Measurements from ENCODE around the gene HDDC3.
"Not testable (repeated sequence)": the region's sequence is repeated elsewhere in the genome, so short reads cannot be mapped to it uniquely, and the experiment has no call there.

HDDC3 gene

DNA sequence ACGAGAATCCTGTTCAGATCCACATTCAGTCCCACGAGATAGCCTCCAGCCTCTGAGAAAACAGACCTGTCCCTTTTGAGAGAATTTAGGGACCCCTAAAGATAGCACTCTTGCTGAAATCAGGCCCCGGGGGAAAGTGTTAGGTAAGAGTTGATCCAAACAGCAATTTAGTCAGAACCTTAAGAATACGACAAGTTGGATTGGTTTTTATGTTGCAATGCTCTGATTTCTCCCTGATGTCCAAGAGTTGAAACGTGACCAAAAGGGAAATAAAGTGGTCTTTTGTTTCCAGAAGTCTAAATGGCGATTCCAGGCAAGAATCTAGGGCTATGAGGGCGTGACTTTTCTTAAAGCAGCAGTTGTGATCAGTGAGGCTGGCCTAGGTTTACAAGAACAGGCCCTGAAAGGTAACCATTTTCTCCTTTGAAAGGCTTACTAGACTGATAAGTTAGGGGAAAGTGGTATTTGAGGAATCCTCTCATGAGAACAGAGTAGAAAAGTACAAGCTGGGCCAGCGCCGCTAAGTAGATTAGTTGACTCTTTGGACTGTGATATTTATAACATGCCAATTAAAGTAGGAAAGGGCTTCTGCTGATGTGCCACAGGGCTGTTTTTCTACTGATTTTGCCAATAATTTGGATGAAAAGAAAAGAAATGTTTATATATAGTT lies 24.4 kb downstream of the HDDC3 start:
- DNase-seq = no peak

DNA sequence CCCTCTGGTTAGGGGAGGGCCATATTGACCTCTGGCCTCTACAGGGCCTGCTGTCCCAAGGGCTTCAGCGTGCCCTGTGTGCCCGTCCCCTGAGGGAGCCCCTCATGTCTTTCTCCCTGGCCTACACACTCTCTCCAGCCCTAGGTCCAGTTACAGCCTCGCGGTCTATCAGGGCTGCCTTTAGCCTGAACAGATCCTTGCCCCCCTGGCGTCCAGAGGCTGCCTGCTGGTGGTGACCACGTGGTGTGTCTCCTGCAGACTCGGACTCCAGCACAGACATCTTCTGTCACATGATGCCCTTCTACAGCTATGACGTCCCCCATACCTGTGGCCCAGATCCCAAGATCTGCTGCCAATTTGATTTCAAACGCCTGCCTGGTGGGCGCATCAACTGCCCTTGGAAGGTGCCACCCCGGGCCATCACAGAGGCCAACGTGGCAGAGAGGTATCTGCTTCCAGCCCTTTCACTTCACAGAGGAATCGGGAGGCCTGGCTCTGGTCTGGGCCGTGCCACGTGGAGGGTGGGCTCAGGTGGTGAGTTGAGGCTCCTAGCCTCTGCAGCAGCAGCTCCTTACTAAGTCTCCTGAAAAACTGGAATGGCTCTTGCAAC lies 25.2 kb downstream of the HDDC3 start:
- DNase-seq = no peak

DNA sequence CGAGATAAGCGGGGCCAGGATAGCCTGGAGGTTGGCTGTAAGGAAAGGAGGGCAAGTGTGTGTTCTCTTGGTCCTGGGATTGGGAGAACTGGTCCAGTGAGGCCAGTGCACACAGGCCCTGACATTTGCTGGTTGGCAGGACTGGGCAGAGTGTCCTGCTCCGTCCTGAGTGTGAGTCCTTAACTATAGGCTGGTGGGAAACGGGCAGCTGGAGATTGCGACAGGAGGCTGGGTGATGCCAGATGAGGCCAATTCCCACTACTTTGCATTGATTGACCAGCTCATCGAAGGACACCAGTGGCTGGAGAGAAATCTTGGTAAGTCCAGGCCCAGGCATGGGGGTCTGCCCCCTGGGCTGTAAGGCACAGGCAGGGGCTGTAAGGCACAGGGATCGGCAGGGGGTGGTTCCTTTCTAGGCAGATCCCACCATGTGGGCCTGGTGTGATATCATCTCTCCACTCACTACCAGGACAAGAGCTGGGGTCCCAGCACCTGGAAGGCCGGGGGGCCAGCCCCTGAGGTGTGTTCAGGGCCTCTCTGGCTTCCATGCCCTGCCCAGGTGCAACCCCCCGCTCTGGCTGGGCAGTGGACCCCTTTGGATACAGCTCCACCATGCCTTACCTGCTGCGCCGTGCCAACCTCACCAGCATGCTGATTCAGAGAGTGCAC lies 26.0 kb downstream of the HDDC3 start:
- DNase-seq = no peak

DNA sequence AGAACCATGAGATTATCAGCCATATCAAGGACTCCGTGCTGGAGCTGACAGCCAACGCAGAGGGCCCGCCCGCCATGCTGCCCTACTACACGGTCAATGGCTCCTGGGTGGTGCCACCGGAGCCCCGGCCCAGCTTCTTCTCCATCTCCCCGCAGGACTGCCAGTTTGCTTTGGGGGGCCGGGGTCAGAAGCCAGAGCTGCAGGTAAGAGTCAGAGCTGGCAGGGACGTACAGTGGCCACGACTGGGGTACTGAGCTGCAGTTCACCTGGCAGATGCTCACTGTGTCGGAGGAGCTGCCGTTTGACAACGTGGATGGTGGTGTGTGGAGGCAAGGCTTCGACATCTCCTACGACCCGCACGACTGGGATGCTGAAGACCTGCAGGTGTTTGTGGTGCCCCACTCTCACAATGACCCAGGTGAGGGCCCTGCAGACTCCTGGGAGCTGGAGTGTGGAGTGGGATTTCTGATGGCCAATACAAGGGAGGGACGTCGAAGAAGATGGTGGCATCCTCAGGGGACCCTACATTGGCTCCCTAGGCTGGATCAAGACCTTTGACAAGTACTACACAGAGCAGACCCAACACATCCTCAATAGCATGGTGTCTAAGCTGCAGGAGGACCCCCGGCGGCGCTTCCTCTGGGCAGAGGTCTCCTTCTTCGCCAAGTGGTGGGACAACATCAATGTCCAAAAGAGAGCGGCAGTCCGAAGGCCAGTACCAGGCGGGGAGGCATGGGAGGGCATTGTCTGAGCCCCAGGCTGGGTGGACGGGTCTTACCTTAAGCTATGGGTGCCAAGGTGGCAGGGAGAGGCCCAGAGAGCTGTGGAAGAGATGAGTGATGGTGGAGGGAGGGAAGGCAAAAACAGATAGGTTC lies 26.8 kb downstream of the HDDC3 start:
- DNase-seq = no peak

DNA sequence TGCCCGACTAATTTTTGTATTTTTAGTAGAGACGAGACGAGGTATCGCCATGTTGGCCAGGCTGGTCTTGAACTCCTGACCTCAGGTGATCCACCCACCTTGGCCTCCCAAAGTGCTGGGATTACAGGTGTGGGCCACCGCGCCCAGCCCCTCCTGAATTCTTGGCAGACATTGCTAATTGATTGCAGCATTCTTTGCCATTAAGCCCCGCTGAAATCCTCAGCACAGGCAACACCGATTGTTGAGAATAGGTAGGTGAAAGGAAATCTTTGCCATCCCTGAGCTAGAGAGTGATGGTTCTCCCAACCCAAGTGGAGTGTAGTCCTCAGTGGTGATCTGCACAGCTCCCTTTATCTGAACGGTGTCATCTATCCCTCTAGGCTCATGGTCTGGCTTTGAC lies 27.6 kb downstream of the HDDC3 start:
- no peak for DNase-seq

DNA sequence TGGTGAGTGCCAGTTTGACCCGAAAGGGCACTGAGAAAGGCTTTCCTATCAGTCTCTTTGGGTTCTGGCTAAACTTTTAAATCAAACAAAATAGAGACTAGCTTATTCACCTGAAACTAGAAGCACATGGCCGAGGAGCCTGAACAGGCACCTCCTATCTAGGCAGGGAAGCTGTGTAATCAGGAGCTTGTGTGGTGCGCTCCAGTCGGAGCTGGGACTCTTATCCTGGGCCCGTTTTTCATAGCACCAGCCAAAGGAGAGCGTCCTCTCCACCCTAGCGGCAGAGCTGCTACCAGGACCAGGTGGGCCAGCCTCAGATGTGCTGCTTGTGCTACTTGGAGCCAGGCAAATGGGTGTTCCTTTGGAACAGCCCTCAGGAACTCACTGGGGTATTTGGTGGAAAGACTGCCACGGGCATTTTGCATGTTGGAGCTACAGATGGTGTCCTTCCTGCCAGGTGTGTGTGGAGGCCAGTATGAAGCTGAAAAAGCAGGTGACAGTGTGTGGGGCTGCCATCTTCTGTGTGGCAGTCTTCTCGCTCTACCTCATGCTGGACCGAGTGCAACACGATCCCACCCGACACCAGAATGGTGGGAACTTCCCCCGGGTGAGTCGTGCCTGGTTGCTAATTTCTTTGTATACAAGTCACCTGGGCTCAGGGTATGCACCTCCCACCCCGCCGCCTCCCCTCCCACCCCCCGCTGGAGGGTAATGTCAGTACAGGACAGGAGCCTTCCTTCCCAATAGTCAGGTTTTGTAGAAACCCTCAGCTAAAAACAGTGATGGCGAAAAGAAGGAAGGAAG lies 28.4 kb downstream of the HDDC3 start:
- no peak for DNase-seq

DNA sequence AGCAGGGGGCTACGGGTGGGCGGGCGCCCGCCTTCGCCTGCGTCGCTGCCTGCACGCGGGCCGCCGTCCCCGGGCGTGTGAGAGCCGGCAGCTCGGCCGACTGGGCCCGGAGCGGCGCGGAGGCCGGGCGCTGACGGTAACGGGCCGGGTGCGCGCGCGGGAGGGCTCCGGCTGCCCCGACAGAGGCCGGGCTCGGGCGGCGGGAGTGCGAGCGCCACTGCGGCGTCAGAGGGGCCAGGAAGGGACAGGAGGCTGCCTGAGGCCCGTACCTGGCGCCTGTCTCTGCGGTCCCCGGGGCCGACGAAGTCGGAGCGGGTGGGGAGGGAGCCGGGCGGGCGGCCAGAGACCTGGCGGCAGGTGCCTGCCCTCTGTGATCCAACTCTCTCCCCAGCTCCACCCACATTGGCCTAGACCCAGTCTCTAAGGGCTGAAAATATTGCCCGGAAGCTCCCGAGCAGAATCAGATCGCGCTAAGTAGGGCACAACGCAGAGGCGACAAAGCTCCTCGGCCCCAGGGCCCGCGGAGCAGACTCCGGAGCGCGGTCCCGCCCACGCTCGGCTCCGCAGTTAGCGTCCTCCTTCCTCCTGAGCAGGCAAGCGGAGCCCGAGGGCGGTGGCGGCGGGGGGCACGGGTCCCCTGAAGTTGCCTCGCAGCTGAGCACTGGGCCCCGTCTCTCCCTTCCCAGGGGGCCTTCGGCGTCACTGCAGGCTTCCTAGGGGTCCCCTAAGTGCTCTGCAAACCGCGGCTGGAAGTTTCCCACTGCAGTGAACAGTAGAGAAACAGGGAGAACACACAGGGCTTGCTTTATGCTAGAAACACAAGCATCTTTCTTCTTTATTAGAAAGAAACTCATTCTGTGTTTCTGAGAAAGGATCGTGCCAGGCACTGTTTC lies 29.3 kb downstream of the HDDC3 start, which contains the start of gene MAN2A2:
MAN2A2 (plus strand) TSS at position 463 of the 893 bp plus-strand sequence. CDS start 906 bp downstream, outside the sequence.
- DNase-seq = peak; percentile 82

DNA sequence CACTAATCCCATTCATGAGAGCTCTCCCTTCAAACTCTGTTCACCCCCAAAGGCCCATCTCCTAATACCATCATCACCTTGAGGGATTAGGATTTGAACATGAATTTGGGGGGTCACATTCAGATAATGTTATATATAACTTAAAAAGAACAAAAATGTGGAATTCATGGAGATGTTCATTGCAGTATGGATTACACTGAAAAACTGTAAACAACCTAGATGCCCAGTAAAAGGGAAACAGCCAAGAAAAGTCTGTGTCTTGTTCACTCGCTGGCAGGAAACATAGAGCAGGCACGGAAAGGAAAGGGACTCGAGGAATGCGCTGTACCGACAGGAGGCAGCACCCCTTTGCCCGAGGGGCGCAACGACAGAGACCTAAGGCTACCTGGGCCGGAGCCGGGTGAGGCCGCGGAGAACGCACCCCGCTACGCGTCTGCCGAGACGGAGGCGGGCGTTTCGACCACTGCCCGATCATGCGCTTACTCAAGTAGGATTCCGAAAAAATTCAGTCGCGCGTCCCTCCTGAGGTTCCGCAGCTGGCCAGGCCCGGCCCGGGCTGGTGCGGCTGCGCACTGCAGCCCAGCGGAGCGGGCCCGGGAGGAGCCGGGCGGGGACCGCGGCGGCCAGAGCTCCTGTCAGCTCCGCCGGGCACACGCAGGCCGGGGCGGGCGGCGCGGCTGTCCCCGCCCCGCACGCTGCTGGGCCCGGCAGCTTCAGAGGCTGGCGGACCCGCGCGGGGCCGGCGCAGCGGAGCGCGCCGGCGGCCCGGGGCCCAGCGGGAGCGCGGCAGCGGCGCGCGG lies 30.1 kb downstream of the HDDC3 start:
- DNase-seq = peak; percentile 68

DNA sequence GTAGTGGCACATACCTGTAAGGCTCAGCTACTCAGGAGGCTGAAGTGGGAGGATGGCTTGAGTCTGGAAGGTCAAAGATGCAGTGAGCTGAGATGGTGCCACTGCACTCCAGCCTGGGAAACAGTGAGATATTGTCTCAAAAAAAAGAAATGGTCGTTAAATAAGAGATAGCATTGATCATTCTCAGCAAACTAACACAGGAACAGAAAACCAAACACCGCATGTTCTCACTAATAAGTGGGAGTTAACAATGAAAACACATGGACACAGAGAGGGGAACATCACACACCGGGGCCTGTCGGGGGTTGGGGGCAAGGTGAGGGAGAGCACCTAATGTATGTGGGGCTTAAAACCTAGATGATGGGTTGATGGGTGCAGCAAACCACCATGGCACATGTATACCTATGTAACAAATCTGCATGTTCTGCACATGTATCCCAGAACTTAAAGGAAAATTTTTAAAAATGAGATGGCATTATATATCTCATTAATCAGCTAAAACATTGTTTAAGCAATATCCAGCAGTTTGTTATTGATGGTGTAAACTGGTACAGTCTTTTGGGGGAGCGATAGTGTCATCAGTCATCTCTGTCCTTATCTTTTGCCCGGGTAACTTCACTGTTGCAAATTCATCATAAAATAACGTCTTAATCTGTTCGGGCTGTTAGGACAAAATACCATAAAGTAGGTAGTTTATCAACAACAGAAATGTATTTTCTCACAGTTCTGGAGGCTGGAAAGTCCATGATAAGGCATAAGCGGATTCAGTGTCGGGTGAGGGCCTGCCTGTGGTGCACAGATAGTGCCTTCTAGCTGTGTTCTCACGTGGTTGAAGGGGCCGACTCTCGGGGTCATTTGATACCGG lies 30.9 kb downstream of the HDDC3 start:
- DNase-seq = no peak

DNA sequence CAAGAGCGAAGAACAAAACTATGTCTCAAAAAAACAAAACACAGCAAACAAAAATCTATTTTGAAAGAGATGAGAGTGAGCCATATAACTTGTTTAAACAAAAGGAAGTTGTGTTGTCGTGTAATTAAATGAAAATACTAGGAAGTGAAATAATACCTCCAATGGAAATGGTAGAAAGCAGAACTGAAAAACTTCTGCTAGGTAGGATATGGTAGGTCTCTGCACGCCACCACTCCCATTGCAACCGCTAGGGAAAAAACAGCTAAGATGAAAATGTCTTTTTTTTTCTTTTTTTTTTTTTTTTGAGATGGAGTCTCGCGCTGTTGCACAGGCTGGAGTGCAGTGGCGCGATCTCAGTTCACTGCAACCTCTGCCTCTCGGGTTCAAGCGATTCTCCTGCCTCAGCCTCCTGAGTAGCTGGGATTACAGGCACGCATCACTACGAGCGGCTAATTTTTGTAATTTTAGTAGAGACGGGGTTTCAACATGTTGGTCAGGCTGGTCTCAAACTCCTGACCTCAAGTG lies 35.2 kb downstream of the HDDC3 start:
- DNase-seq = not testable (repeated sequence)

DNA sequence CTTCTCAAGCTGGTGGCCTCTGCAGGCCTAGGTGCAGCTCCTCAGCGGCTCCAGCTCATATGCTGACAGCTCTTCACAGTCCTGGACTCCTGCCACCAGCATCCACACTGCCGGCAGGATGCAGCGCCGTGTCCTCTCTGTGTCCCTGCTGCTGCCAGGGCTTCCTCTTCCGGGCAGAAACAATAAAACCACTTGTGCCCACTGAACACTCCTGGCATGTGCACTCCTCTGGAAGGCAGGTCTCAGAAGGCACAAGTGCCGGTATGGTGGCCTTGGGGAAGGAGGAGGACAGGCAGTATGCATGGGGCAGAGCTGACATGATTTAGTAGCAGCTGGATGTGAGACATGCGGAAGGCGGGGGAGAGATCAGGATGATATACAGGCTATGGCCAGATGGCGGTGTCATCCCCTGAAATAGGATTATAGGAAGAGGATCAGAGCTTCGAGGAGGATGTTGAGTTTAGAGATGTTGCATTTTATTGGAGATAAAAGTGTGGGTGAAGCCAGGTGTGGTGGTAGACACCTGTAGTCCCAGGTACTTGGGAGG lies 36.7 kb downstream of the HDDC3 start:
- DNase-seq = no peak

DNA sequence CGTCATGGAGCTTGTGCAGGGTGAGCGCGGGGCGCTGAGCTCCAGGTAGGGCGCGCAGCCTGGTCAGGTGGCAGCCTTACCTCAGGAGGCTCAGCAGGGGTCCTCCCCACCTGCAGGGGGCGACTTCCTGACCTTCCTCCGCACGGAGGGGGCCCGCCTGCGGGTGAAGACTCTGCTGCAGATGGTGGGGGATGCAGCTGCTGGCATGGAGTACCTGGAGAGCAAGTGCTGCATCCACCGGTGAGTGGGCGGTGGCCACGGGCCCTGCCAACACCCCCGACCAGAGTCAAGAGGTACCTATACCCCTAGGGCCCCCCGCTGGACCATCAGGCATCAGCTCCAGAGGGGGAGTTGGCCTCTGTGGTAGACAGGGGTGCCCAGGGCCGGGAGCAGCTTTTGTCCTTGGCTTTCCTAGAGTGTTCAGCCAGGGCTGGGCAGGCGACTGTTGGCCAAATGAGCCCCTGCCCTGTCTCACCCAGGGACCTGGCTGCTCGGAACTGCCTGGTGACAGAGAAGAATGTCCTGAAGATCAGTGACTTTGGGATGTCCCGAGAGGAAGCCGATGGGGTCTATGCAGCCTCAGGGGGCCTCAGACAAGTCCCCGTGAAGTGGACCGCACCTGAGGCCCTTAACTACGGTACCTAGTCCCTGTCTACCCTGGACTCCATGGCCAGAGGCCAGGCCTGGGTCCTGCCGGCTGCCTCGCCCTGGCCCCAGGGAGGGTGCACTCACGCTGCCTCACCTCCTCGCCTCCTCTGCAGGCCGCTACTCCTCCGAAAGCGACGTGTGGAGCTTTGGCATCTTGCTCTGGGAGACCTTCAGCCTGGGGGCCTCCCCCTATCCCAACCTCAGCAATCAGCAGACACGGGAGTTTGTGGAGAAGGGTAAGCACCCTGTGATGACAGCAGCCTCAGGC lies 38.9 kb downstream of the HDDC3 start:
- no peak for DNase-seq

DNA sequence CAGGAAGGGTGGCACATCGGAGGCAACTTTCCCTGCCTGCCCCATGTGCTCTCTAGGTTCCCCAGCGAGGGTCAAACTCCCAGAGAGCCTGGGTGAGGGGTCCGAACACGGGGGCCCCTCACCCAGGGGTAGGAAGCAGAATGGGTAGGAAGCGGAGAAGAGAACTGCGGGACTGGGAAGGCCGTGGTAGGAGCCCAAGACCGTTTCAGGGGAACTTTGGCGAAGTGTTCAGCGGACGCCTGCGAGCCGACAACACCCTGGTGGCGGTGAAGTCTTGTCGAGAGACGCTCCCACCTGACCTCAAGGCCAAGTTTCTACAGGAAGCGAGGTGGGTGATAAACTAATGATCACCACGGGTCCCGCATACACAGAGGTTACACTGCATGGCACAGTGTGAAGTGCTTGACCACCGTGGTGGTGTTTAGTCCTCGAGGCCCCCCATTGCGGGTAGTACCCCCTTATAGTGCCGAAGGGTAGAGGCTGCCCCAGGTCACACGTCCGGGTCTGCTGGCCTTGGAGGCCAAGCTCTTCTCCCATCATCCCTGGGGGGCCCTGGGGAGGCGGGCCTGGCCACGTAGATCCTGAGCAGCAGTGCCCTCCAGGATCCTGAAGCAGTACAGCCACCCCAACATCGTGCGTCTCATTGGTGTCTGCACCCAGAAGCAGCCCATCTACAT lies 39.7 kb downstream of the HDDC3 start:
- no peak for DNase-seq

DNA sequence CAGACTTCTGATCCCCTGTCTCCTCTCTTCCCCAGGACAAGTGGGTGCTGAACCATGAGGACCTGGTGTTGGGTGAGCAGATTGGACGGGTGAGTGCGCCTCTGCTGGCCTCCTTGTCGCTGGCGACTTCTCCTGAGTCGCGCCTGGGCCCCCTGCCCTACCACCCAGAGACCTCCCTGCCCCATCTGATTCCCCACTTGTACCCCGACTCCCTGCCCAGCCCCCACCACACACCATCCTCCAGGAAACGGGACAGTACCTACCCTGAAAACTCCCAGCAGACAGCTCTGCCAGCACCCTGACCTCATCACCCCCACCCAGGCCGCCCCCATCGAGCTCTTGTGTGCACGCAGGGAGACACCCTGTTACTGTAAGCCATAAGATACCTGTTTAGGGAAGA lies 40.3 kb downstream of the HDDC3 start:
- no peak for DNase-seq

DNA sequence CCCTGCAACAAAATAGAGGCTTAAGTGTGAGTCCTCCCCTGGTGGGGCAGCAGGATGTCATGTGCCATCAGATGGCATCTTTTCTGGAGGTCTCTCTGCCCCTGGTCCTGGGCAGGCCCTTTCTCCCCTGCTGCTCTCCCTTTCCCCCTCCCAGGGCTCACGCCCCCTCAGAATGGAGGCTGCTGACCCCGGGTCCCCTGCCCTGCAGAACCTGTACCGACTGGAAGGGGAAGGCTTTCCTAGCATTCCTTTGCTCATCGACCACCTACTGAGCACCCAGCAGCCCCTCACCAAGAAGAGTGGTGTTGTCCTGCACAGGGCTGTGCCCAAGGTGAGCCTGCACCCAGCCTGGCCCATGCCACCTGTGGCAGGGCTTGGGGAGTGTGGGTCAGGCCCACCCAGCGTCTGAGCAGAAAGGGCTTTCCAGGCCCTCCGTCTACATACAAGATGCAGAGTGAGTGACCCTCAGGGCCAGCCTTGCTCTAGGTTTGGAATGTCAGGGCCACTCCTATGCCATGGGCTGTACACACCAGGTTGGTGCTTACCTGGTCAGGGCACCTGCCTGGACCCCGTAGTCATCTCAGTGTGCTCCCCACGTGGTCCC lies 40.9 kb downstream of the HDDC3 start:
- DNase-seq = no peak

DNA sequence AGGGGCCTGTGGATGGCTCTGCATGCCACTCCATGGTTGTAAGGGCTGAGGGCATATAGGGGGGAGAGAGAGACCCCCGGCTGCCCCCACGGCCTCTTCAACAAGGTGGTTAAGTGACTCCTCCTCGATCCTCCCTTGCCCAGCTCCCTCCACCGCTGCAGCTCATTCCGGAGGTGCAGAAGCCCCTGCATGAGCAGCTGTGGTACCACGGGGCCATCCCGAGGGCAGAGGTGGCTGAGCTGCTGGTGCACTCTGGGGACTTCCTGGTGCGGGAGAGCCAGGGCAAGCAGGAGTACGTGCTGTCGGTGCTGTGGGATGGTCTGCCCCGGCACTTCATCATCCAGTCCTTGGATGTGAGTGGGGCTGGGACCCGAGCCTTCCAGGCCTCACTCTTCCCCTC lies 41.5 kb downstream of the HDDC3 start:
- DNase-seq = no peak
